Neuronal stem cell (in vitro differentiated cells): Measurements from ENCODE around the gene PTGES3.

Experiments used
- DNase-seq: peaks from one replicate; pipeline ENCODE4 v3.0.0-alpha.2; 2013; ENCODE audit warnings: low spot score
- H2AFZ ChIP-seq: one replicate; pipeline ENCODE4 v1.6.1; 2013; ENCODE audit warnings: mild to moderate bottlenecking, low read length, inconsistent platforms
- H2AK5ac ChIP-seq: 2 replicates; pipeline ENCODE4 v1.6.1; 2013; ENCODE audit warnings: low read depth, mild to moderate bottlenecking, inconsistent platforms, low read length, moderate library complexity, mixed read lengths
- H2BK120ac ChIP-seq: 2 replicates; pipeline ENCODE4 v1.6.1; 2013; ENCODE audit warnings: low read depth, mild to moderate bottlenecking, inconsistent platforms, low read length, moderate library complexity, mixed read lengths
- H2BK12ac ChIP-seq: one replicate; pipeline ENCODE4 v1.6.1; 2013; ENCODE audit warnings: low read length, inconsistent platforms
- H2BK15ac ChIP-seq: 2 replicates; pipeline ENCODE4 v1.6.1; 2013; ENCODE audit warnings: mild to moderate bottlenecking, low read length, inconsistent platforms, mixed read lengths
- H2BK5ac ChIP-seq: one replicate; pipeline ENCODE4 v1.6.1; 2013; ENCODE audit warnings: inconsistent platforms, mild to moderate bottlenecking, low read length, moderate library complexity
- H3K14ac ChIP-seq: one replicate; pipeline ENCODE4 v1.6.1; 2013; ENCODE audit warnings: low read length, inconsistent platforms
- H3K18ac ChIP-seq: 2 replicates; pipeline ENCODE4 v1.6.1; 2013; ENCODE audit warnings: low read length, inconsistent platforms
- H3K23ac ChIP-seq: 2 replicates; pipeline ENCODE4 v1.6.1; 2013; ENCODE audit warnings: low read depth, mild to moderate bottlenecking, mixed read lengths, low read length, inconsistent platforms; ENCODE audit not compliant: poor library complexity
- H3K27ac ChIP-seq: replicated peaks from 3 replicates; pipeline ENCODE4 v1.5.1; 2013; ENCODE audit warnings: low read length, inconsistent platforms
- H3K27me3 ChIP-seq, 3 experiments: 2 replicates each; pipeline ENCODE4 v1.6.1; 2013; ENCODE audit warnings: low read length in 3 of 3, mild to moderate bottlenecking in 2 of 3, inconsistent platforms in 1 of 3, low read depth in 1 of 3, mixed read lengths in 1 of 3, moderate library complexity in 1 of 3; ENCODE audit not compliant: control insufficient read depth in 3 of 3, insufficient read depth in 3 of 3
- H3K36me3 ChIP-seq, 2 donors: replicated peaks in 1 of 2; 2 replicates each; pipeline ENCODE4 v1.6.1; 2013; ENCODE audit warnings: low read length in 2 of 2; ENCODE audit not compliant: control insufficient read depth in 2 of 2, insufficient read depth in 2 of 2
- H3K4ac ChIP-seq: 2 replicates; pipeline ENCODE4 v1.6.1; 2013; ENCODE audit warnings: inconsistent platforms, mild to moderate bottlenecking, low read length, moderate library complexity
- H3K4me1 ChIP-seq, 2 donors: 1 replicate in 1 of 2; 2 replicates in 1 of 2; pipeline ENCODE4 v1.6.1; 2013; ENCODE audit warnings: low read length in 2 of 2, low read depth in 1 of 2; ENCODE audit not compliant: control insufficient read depth in 2 of 2, insufficient read depth in 1 of 2
- H3K4me2 ChIP-seq: one replicate; pipeline ENCODE4 v1.6.1; 2013; ENCODE audit warnings: mild to moderate bottlenecking, low read length, inconsistent platforms; ENCODE audit not compliant: insufficient read depth, poor library complexity, severe bottlenecking
- H3K4me3 ChIP-seq, 2 donors: 2 replicates each; pipeline ENCODE4 v1.5.1; 2013; ENCODE audit warnings: low read length in 2 of 2, mild to moderate bottlenecking in 2 of 2, inconsistent platforms in 1 of 2, moderate library complexity in 1 of 2
- H3K79me1 ChIP-seq: one replicate; pipeline ENCODE4 v1.6.1; 2013; ENCODE audit warnings: low read depth, mild to moderate bottlenecking, inconsistent platforms, low read length, moderate library complexity
- H3K9ac ChIP-seq: one replicate; pipeline ENCODE4 v1.6.1; 2013; ENCODE audit warnings: mild to moderate bottlenecking, low read depth, low read length, inconsistent platforms; ENCODE audit not compliant: poor library complexity
- H3K9me3 ChIP-seq, 2 donors: replicated peaks in 1 of 2; 2 replicates each; pipeline versions ENCODE3 to v1.6.1; 2013; ENCODE audit warnings: low read length in 2 of 2, mild to moderate bottlenecking in 2 of 2, inconsistent platforms in 1 of 2, low read depth in 1 of 2, mixed read lengths in 1 of 2, moderate library complexity in 1 of 2; ENCODE audit not compliant: control insufficient read depth in 2 of 2, insufficient read depth in 1 of 2
- H4K8ac ChIP-seq: one replicate; pipeline ENCODE4 v1.6.1; 2013; ENCODE audit warnings: low read depth, mild to moderate bottlenecking, inconsistent platforms, low read length, moderate library complexity
- H4K91ac ChIP-seq: one replicate; pipeline ENCODE4 v1.6.1; 2013; ENCODE audit warnings: low read length, low read depth, mild to moderate bottlenecking, inconsistent platforms; ENCODE audit not compliant: poor library complexity
- WGBS, 2 donors: extraction: QIAGEN DNeasy Blood & Tissue Kit; methylation state at CpG; one replicate each; pipeline ENCODE4 v1.1.7; 2013; ENCODE audit warnings: missing lambda C conversion rate in 2 of 2, mixed read lengths in 1 of 2; ENCODE audit not compliant: insufficient read length in 2 of 2, insufficient replicate concordance in 1 of 2; ENCODE audit errors: extremely low coverage in 2 of 2; 5-methylcytosine and 5-hydroxymethylcytosine counted together

PTGES3 gene

GRCh38 chr12:56633468-56634241 is 54.4 kb downstream of the PTGES3 start:
- H2BK12ac ChIP-seq = no peak overlapping the region
- H2AK5ac ChIP-seq = no peak overlapping the region
- no CpG with 5 or more reads among the region's 12 CpGs for WGBS, 2 donors
- no peak overlapping the region for H2BK120ac ChIP-seq
- H4K91ac ChIP-seq = no peak overlapping the region
- no peak overlapping the region for H3K14ac ChIP-seq
- peak overlapping the region; percentile 49 for H2BK5ac ChIP-seq
- H3K23ac ChIP-seq = no peak overlapping the region
- peak overlapping the region; percentile 77 for H2BK15ac ChIP-seq
- peak overlapping the region; percentile 85 for H3K4me2 ChIP-seq
- H3K36me3 ChIP-seq = peaks cover 9 to 14% of the 10 kb centered on the region in 2 donors
- H2AFZ ChIP-seq = peak overlapping the region; percentile 86
- H3K27ac ChIP-seq = peak overlapping the region; percentile 57
- no peaks in the 10 kb centered on the region for H3K9me3 ChIP-seq
- peaks cover 8% of the 10 kb centered on the region for H3K79me1 ChIP-seq
- H3K4ac ChIP-seq = no peak overlapping the region
- DNase-seq = no peak
- H3K4me1 ChIP-seq = peaks cover 29 to 37% of the 10 kb centered on the region in 2 donors
- H3K9ac ChIP-seq = no peak overlapping the region
- peak overlapping the region; percentile 84 for H3K18ac ChIP-seq
- peak overlapping the region; percentile 67 to 84 for H3K4me3 ChIP-seq
- no peak overlapping the region for H4K8ac ChIP-seq
- no peaks in the 10 kb centered on the region for H3K27me3 ChIP-seq

- Histone ChIP-seq H3K9me3 (no peaks in the 10 kb centered on the region), H2BK120ac (no peak overlapping the region), H3K18ac (peak overlapping the region; percentile 66), H3K4ac (no peak overlapping the region), H4K91ac (no peak overlapping the region), H2BK15ac (peak overlapping the region; percentile 77), H3K4me2 (peak overlapping the region; percentile 34), H3K27ac (peak overlapping the region; percentile 10), H3K79me1 (peaks cover 8% of the 10 kb centered on the region), H3K9ac (peak overlapping the region; percentile 18), H3K23ac (no peak overlapping the region), H3K4me3 (peak overlapping the region in 1 of 2 donors; percentile 14), H2AK5ac (peak overlapping the region; percentile 91), H4K8ac (no peak overlapping the region), H3K27me3 (no peaks in the 10 kb centered on the region), H2BK5ac (peak overlapping the region; percentile 49), H3K14ac (no peak overlapping the region), H3K36me3 (peaks cover 5 to 6% of the 10 kb centered on the region in 2 donors), H2BK12ac (peak overlapping the region; percentile 86), H3K4me1 (peaks cover 33 to 40% of the 10 kb centered on the region in 2 donors), H2AFZ (peak overlapping the region; percentile 17)
- no peak for DNase-seq
- no CpG with 5 or more reads among the region's 4 CpGs for WGBS, 2 donors
These were observed 55.2 kb downstream of the PTGES3 start for GRCh38 chr12:56632701-56633467.

- DNase-seq = no peak
- peak overlapping the region; percentile 17 for H2AFZ ChIP-seq
- H3K9me3 ChIP-seq = no peaks in the 10 kb centered on the region
- H4K8ac ChIP-seq = no peak overlapping the region
- H3K9ac ChIP-seq = no peak overlapping the region
- H2BK120ac ChIP-seq = no peak overlapping the region
- peaks cover 10% of the 10 kb centered on the region for H3K79me1 ChIP-seq
- H3K27me3 ChIP-seq = no peaks in the 10 kb centered on the region
- no peak overlapping the region for H2AK5ac ChIP-seq
- H3K4me3 ChIP-seq = peak overlapping the region in 1 of 2 donors; percentile 14
- H2BK15ac ChIP-seq = no peak overlapping the region
- peaks cover 2 to 6% of the 10 kb centered on the region in 2 donors for H3K36me3 ChIP-seq
- H2BK12ac ChIP-seq = no peak overlapping the region
- no peak overlapping the region for H2BK5ac ChIP-seq
- H3K18ac ChIP-seq = no peak overlapping the region
- no peak overlapping the region for H3K4ac ChIP-seq
- H3K23ac ChIP-seq = no peak overlapping the region
- peak overlapping the region; percentile 34 for H3K4me2 ChIP-seq
- no CpG with 5 or more reads among the region's 13 CpGs for whole genome bisulfite sequencing, 2 donors
- peaks cover 33 to 36% of the 10 kb centered on the region in 2 donors for H3K4me1 ChIP-seq
- peak overlapping the region; percentile 5 for H3K27ac ChIP-seq
- no peak overlapping the region for H4K91ac ChIP-seq
- no peak overlapping the region for H3K14ac ChIP-seq
These were observed 56.0 kb downstream of the PTGES3 start for GRCh38 chr12:56631790-56632700.
